ENCODE measurements around the gene EMILIN3. TPM values are rescaled to one million over a fixed set of nuclear protein-coding genes. Genes with fewer than 3 reads are reported as not detected.

Gene EMILIN3
- total RNA-seq, 2 donors from 2014 or later = 0.14 to 0.27 TPM

DNA sequence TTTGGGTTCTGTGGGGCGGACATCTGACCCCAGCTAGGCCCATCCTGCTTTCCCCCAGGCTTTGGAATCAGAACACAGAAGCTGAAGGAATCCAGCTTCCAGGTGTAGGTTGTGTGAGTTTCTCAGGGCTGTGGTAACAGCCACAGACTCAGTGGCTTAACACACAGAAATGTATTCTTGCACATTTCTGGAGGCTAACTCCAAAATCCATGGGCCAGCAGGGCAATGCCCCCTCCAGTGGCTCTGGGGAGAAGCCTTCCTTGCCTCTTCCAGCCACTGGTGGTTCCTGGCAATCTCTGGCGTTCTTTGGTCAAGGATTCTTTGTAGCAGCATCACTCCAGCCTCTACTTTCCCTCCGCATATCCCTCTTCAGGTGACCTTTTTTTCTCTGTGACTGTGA is 1.3 kb upstream of the EMILIN3 start:
- Histone ChIP-seq H3K27ac (no peak overlapping the region), H3K27me3 (replicated peaks; ENCODE audit: insufficient read depth) (no peaks in the 10 kb centered on the region), H3K4me3 (no peak overlapping the region), H3K4me1 (ENCODE audit: control insufficient read depth in 1 of 2, low read depth in 2 of 2) (peaks cover 4 to 11% of the 10 kb centered on the region in 2 donors), H3K36me3 (no peaks in the 10 kb centered on the region), H3K9me3 (no peaks in the 10 kb centered on the region)
- DNase-seq (ENCODE audit: low spot score) (no peak), ATAC-seq (ENCODE audit: insufficient number of reproducible peaks, low FRiP score, low read depth) (no peak)
- no peak for TF ChIP-seq CTCF (IDR thresholded peaks at IDR 0.05)

DNA sequence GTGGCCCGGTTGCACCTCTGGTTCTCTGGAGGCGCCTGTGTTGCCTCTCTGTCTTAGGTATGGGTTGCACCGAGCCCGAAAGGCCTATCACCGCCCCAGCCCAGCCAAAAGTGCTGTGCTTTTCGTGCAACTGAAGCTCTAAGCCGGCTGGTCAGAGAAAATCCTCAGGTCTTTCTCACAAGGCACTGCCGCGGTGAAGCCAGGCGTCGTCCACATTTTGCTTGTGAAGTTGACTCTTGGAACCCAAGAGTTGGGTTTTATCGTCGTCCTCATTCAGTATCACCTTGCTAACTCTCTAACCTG is 726 bp upstream of the EMILIN3 start:
- no peak for DNase-seq (ENCODE audit: low spot score)
- H3K9me3 ChIP-seq = no peaks in the 10 kb centered on the region
- peaks cover 4 to 11% of the 10 kb centered on the region in 2 donors for H3K4me1 ChIP-seq (ENCODE audit: control insufficient read depth in 1 of 2, low read depth in 2 of 2)
- no peak overlapping the region for H3K4me3 ChIP-seq
- no peaks in the 10 kb centered on the region for H3K36me3 ChIP-seq
- no peaks in the 10 kb centered on the region for H3K27me3 ChIP-seq (replicated peaks; ENCODE audit: insufficient read depth)
- no peak overlapping the region for H3K27ac ChIP-seq
- no peak for TF ChIP-seq CTCF (IDR thresholded peaks at IDR 0.05)
- no peak for ATAC-seq (ENCODE audit: insufficient number of reproducible peaks, low FRiP score, low read depth)

DNA sequence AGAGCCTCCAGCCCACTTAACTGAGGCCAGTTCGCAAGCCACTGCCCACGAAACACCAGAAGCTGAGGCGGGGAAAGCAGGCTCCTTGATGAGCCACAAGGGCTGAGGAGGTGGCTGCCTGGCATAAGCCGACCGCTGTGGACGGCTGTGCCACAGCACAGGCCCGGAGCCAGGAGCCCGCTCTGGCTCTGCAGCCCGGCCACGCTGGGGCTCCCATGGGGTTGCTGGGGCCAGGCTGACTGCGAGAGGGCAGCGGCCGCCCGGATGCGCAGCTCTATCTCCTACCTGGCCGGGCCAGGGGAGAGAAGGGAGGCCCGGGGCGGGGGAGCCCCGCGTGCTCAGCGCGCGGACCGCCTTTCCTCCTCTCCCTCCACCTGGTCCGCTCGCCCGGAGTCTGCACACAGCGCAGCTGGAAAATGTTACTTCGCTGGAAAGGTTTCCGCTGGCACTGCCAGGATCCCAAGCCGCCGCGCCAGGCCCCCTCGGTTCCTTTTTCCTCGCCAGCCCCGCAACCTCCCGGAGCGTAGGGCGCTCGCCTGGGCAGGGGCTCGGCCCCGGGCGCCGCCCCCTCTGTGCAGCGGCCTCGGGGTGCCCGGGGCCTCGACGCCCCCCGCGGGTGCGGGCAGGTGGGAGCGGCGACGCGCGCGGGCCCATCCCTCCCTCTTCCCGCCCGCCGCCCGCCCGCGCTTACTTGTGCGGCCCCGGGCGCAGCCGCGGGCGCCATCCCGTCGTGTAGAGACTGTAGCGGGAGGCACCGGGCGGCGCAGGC is 657 bp downstream of the EMILIN3 start:
- peaks cover 4 to 11% of the 10 kb centered on the region in 2 donors for H3K4me1 ChIP-seq (ENCODE audit: control insufficient read depth in 1 of 2, low read depth in 2 of 2)
- DNase-seq (ENCODE audit: low spot score) (no peak), ATAC-seq (ENCODE audit: insufficient number of reproducible peaks, low FRiP score, low read depth) (no peak)
- peak overlapping the region; percentile 65 for H3K4me3 ChIP-seq
- no peaks in the 10 kb centered on the region for H3K9me3 ChIP-seq
- H3K27ac ChIP-seq = no peak overlapping the region
- no peaks in the 10 kb centered on the region for H3K36me3 ChIP-seq
- no peaks in the 10 kb centered on the region for H3K27me3 ChIP-seq (replicated peaks; ENCODE audit: insufficient read depth)
- no peak for TF ChIP-seq CTCF (IDR thresholded peaks at IDR 0.05)

- Histone ChIP-seq H3K27me3 (replicated peaks; ENCODE audit: insufficient read depth) (no peaks in the 10 kb centered on the region), H3K4me1 (ENCODE audit: control insufficient read depth in 1 of 2, low read depth in 2 of 2) (peaks cover 4 to 11% of the 10 kb centered on the region in 2 donors), H3K27ac (no peak overlapping the region), H3K9me3 (no peaks in the 10 kb centered on the region), H3K36me3 (no peaks in the 10 kb centered on the region), H3K4me3 (peak overlapping the region; percentile 65)
- no peak for TF ChIP-seq CTCF (IDR thresholded peaks at IDR 0.05)
- no peak for ATAC-seq (ENCODE audit: insufficient number of reproducible peaks, low FRiP score, low read depth)
- no peak for DNase-seq (ENCODE audit: low spot score)
Measured at GRCh38 chr20:41364967-41365765, 1.5 kb downstream of the EMILIN3 start.

GRCh38 chr20:41364236-41364855 is 2.3 kb downstream of the EMILIN3 start:
- Histone ChIP-seq H3K4me3 (no peak overlapping the region), H3K27ac (no peak overlapping the region), H3K36me3 (no peaks in the 10 kb centered on the region), H3K27me3 (replicated peaks; ENCODE audit: insufficient read depth) (no peaks in the 10 kb centered on the region), H3K9me3 (no peaks in the 10 kb centered on the region), H3K4me1 (ENCODE audit: control insufficient read depth in 1 of 2, low read depth in 2 of 2) (peaks cover 4 to 11% of the 10 kb centered on the region in 2 donors)
- no peak for TF ChIP-seq CTCF (IDR thresholded peaks at IDR 0.05)
- DNase-seq (ENCODE audit: low spot score) (no peak), ATAC-seq (ENCODE audit: insufficient number of reproducible peaks, low FRiP score, low read depth) (no peak)
